Mesenchymal stem cell (in vitro differentiated cells and primary cell): ENCODE data around the gene DGAT2.

Experiments used
- DNase-seq: peaks from one replicate; pipeline ENCODE4 v3.0.0-alpha.2; 2013
- H2AFZ ChIP-seq: one replicate; pipeline ENCODE4 v1.6.1; 2013; ENCODE audit warnings: low read depth, mild to moderate bottlenecking, control low read depth, inconsistent platforms, low read length, moderate library complexity
- H2AK5ac ChIP-seq: 2 replicates; pipeline ENCODE4 v1.6.1; 2013; ENCODE audit warnings: low read length, moderate library complexity, mild to moderate bottlenecking, inconsistent platforms; ENCODE audit not compliant: severe bottlenecking
- H2BK120ac ChIP-seq: one replicate; pipeline ENCODE4 v1.6.1; 2013; ENCODE audit warnings: low read depth, mild to moderate bottlenecking, inconsistent platforms, low read length, moderate library complexity
- H2BK12ac ChIP-seq, 2 experiments: one replicate each; pipeline ENCODE4 v1.6.1; 2013; ENCODE audit warnings: inconsistent platforms in 2 of 2, low read length in 2 of 2, mild to moderate bottlenecking in 2 of 2, moderate library complexity in 2 of 2, control low read depth in 1 of 2
- H2BK15ac ChIP-seq: one replicate; pipeline ENCODE4 v1.6.1; 2013; ENCODE audit warnings: mild to moderate bottlenecking, low read depth, inconsistent platforms; ENCODE audit not compliant: poor library complexity, severe bottlenecking
- H2BK5ac ChIP-seq: 2 replicates; pipeline ENCODE4 v1.6.1; 2013; ENCODE audit warnings: low read depth, mild to moderate bottlenecking, low read length, control low read depth, inconsistent platforms; ENCODE audit not compliant: poor library complexity, severe bottlenecking
- H3K14ac ChIP-seq, 2 experiments: one replicate each; pipeline ENCODE4 v1.6.1; 2013; ENCODE audit warnings: inconsistent platforms in 2 of 2, low read length in 2 of 2, control low read depth in 1 of 2, mild to moderate bottlenecking in 1 of 2, moderate library complexity in 1 of 2
- H3K18ac ChIP-seq, 2 experiments: one replicate each; pipeline ENCODE4 v1.6.1; 2013; ENCODE audit warnings: inconsistent platforms in 2 of 2, low read length in 2 of 2, control low read depth in 1 of 2, low read depth in 1 of 2, mild to moderate bottlenecking in 1 of 2
- H3K23ac ChIP-seq, 2 experiments: one replicate each; pipeline ENCODE4 v1.6.1; 2013; ENCODE audit warnings: inconsistent platforms in 2 of 2, low read length in 2 of 2, mild to moderate bottlenecking in 2 of 2, moderate library complexity in 2 of 2, control low read depth in 1 of 2
- H3K27ac ChIP-seq: 2 replicates; pipeline ENCODE4 v1.5.1; 2013; ENCODE audit warnings: mild to moderate bottlenecking, moderate library complexity, low read length, control low read depth, inconsistent platforms; ENCODE audit not compliant: poor library complexity, severe bottlenecking
- H3K27me3 ChIP-seq, 2 experiments: 2 replicates each; pipeline versions ENCODE4 v1.6.1 to v1.7.0; 2013; ENCODE audit warnings: low read length in 2 of 2, mild to moderate bottlenecking in 2 of 2, moderate library complexity in 2 of 2, control low read depth in 1 of 2, inconsistent platforms in 1 of 2; ENCODE audit not compliant: control insufficient read depth in 1 of 2, insufficient read depth in 1 of 2
- H3K36me3 ChIP-seq, 2 experiments: 2 replicates each; pipeline versions ENCODE4 v1.6.1 to v1.7.0; 2013; ENCODE audit warnings: low read length in 2 of 2, control low read depth in 1 of 2, inconsistent platforms in 1 of 2, low read depth in 1 of 2, mild to moderate bottlenecking in 1 of 2; ENCODE audit not compliant: insufficient read depth in 2 of 2, control insufficient read depth in 1 of 2
- H3K4ac ChIP-seq, 2 experiments: one replicate each; pipeline ENCODE4 v1.6.1; 2013; ENCODE audit warnings: inconsistent platforms in 2 of 2, low read length in 2 of 2, mild to moderate bottlenecking in 2 of 2, moderate library complexity in 2 of 2, control low read depth in 1 of 2, low read depth in 1 of 2
- H3K4me1 ChIP-seq: 2 replicates; pipeline ENCODE4 v1.6.1; 2013; ENCODE audit warnings: low read depth, low read length, control low read depth; ENCODE audit not compliant: control insufficient read depth, insufficient read depth
- H3K4me2 ChIP-seq: 2 replicates; pipeline ENCODE4 v1.6.1; 2013; ENCODE audit warnings: low read length, mild to moderate bottlenecking, inconsistent platforms; ENCODE audit not compliant: poor library complexity, severe bottlenecking
- H3K4me3 ChIP-seq, 2 experiments: 2 replicates each; pipeline versions ENCODE4 v1.5.1 to v1.7.0; 2013; ENCODE audit warnings: low read length in 2 of 2, mild to moderate bottlenecking in 2 of 2, control low read depth in 1 of 2, low read depth in 1 of 2; ENCODE audit not compliant: insufficient read depth in 1 of 2
- H3K79me1 ChIP-seq: replicated peaks from 2 replicates; pipeline ENCODE4 v1.6.1; 2013; ENCODE audit warnings: mild to moderate bottlenecking, control low read depth, low read length, inconsistent platforms; ENCODE audit not compliant: poor library complexity, severe bottlenecking
- H3K9ac ChIP-seq: 2 replicates; pipeline ENCODE4 v1.7.0; 2013; ENCODE audit warnings: mild to moderate bottlenecking, low read length, moderate library complexity
- H3K9me3 ChIP-seq: 2 replicates; pipeline ENCODE4 v1.7.0; 2013; ENCODE audit warnings: mild to moderate bottlenecking, low read length; ENCODE audit not compliant: control insufficient read depth
- H4K8ac ChIP-seq: one replicate; pipeline ENCODE4 v1.6.1; 2013; ENCODE audit warnings: inconsistent platforms, mild to moderate bottlenecking, low read length, moderate library complexity
- H4K91ac ChIP-seq: one replicate; pipeline ENCODE4 v1.6.1; 2013; ENCODE audit warnings: mild to moderate bottlenecking, low read length, inconsistent platforms
- WGBS: methylation state at CpG from one replicate; pipeline ENCODE4 v1.1.7; 2013; ENCODE audit warnings: mixed read lengths; 5-methylcytosine and 5-hydroxymethylcytosine counted together

The DGAT2 gene

GRCh38 chr11:75834728-75835127 lies 66.2 kb downstream of the DGAT2 start:
- WGBS, result 100% methylated on average over 1 of the region's 3 CpGs
- H3K9me3 ChIP-seq, result no peaks in the 10 kb centered on the region

DNA sequence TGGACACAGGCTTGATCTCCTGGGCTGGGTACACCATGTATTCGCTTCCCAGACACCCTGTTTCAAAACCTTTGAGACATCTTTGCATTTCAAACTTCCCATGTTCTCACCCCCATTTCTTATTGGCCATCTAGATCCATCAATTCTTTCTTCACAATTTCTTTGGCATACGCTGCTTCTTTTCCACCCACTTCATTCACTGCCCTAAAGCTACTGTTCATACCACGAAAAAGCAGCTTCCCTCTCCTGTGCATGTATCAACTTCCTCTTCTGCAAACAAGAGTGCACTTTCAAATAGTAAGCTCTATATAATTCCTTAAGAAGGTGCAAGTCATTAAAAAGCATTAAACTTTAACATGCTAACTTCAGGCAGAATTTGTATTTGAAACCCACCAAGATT lies 67.8 kb downstream of the DGAT2 start:
- Histone ChIP-seq H3K9me3 (no peaks in the 10 kb centered on the region), H2AFZ (no peak overlapping the region), H3K36me3 (peaks cover 5 to 9% of the 10 kb centered on the region in 2 experiments), H3K4ac (no peak overlapping the region), H4K91ac (no peak overlapping the region), H2AK5ac (no peak overlapping the region), H3K23ac (no peak overlapping the region), H3K4me2 (no peak overlapping the region), H4K8ac (no peak overlapping the region), H2BK5ac (no peak overlapping the region), H2BK12ac (no peak overlapping the region), H3K79me1 (peaks cover 25% of the 10 kb centered on the region), H3K18ac (no peak overlapping the region), H3K14ac (no peak overlapping the region), H2BK120ac (no peak overlapping the region), H2BK15ac (no peak overlapping the region), H3K4me1 (no peaks in the 10 kb centered on the region), H3K27ac (no peak overlapping the region), H3K27me3 (no peaks in the 10 kb centered on the region), H3K9ac (no peak overlapping the region), H3K4me3 (no peak overlapping the region)
- DNase-seq, result no peak
- 99% methylated on average over 3 of the region's 3 CpGs for WGBS

More at GRCh38 chr11:75834728-75835127, 66.2 kb downstream of the DGAT2 start:
- no peak overlapping the region for H3K4me3 ChIP-seq
- H3K14ac ChIP-seq, result no peak overlapping the region
- H3K9ac ChIP-seq, result no peak overlapping the region
- no peak overlapping the region for H3K18ac ChIP-seq
- no peak overlapping the region for H2AFZ ChIP-seq
- H2AK5ac ChIP-seq, result no peak overlapping the region
- peaks cover 27% of the 10 kb centered on the region for H3K79me1 ChIP-seq
- H4K8ac ChIP-seq, result no peak overlapping the region
- no peak overlapping the region for H3K23ac ChIP-seq
- no peak for DNase-seq
- H3K36me3 ChIP-seq, result peaks cover 5 to 14% of the 10 kb centered on the region in 2 experiments
- H3K4me1 ChIP-seq, result no peaks in the 10 kb centered on the region
- H3K27me3 ChIP-seq, result no peaks in the 10 kb centered on the region
- no peak overlapping the region for H3K4me2 ChIP-seq
- no peak overlapping the region for H2BK12ac ChIP-seq
- H2BK15ac ChIP-seq, result no peak overlapping the region
- no peak overlapping the region for H3K27ac ChIP-seq
- no peak overlapping the region for H3K4ac ChIP-seq
- no peak overlapping the region for H2BK120ac ChIP-seq
- H4K91ac ChIP-seq, result no peak overlapping the region
- no peak overlapping the region for H2BK5ac ChIP-seq

- Histone ChIP-seq H2AFZ (no peak overlapping the region), H3K18ac (no peak overlapping the region), H3K9ac (no peak overlapping the region), H4K8ac (no peak overlapping the region), H3K36me3 (peaks cover 5 to 9% of the 10 kb centered on the region in 2 experiments), H3K23ac (no peak overlapping the region), H3K4me2 (no peak overlapping the region), H2AK5ac (no peak overlapping the region), H3K79me1 (peaks cover 13% of the 10 kb centered on the region), H3K14ac (no peak overlapping the region), H2BK5ac (no peak overlapping the region), H3K27me3 (no peaks in the 10 kb centered on the region), H2BK12ac (no peak overlapping the region), H2BK15ac (no peak overlapping the region), H4K91ac (no peak overlapping the region), H3K4ac (no peak overlapping the region), H3K27ac (no peak overlapping the region), H3K4me1 (no peaks in the 10 kb centered on the region), H2BK120ac (no peak overlapping the region), H3K9me3 (no peaks in the 10 kb centered on the region), H3K4me3 (no peak overlapping the region)
- DNase-seq, result no peak
These were observed 71.3 kb downstream of the DGAT2 start for GRCh38 chr11:75839851-75840250.

- 91% methylated on average over 1 of the region's 1 CpG for WGBS
- H3K4ac ChIP-seq, result no peak overlapping the region
These were observed 71.9 kb downstream of the DGAT2 start for GRCh38 chr11:75840522-75840921.

More at GRCh38 chr11:75840522-75840921, 71.9 kb downstream of the DGAT2 start:
- no peak overlapping the region for H2BK5ac ChIP-seq
- DNase-seq, result no peak
- no peak overlapping the region for H3K4me2 ChIP-seq
- no peak overlapping the region for H2BK15ac ChIP-seq
- no peak overlapping the region for H3K4me3 ChIP-seq
- no peak overlapping the region for H4K91ac ChIP-seq
- no peak overlapping the region for H3K18ac ChIP-seq
- no peaks in the 10 kb centered on the region for H3K27me3 ChIP-seq
- H3K4me1 ChIP-seq, result no peaks in the 10 kb centered on the region
- H3K79me1 ChIP-seq, result peaks cover 16% of the 10 kb centered on the region
- no peak overlapping the region for H4K8ac ChIP-seq
- no peak overlapping the region for H2AK5ac ChIP-seq
- H3K9me3 ChIP-seq, result no peaks in the 10 kb centered on the region
- no peak overlapping the region for H3K9ac ChIP-seq
- H3K14ac ChIP-seq, result no peak overlapping the region
- no peak overlapping the region for H2BK120ac ChIP-seq
- no peak overlapping the region for H2AFZ ChIP-seq
- no peak overlapping the region for H3K23ac ChIP-seq
- no peak overlapping the region for H2BK12ac ChIP-seq
- H3K27ac ChIP-seq, result no peak overlapping the region
- H3K36me3 ChIP-seq, result peaks cover 5 to 9% of the 10 kb centered on the region in 2 experiments
